Calu3 (cell line): ENCODE results near the gene PDLIM5. TPM values are rescaled to one million over a fixed set of nuclear protein-coding genes. Genes with fewer than 3 reads are reported as not detected.

Source experiments
- BruUV-seq: library from RNA; stranded (reverse); fragments of 400-500 nt; replicated peaks from 2 replicates; lab custom pipeline; 2021; lab: Mats Ljungman, UMichigan
- CTCF ChIA-PET: fragments of 300-600 bp; sonication (Branson Sonifier 250); formaldehyde crosslinking; loops from one replicate; lab custom pipeline; 2022; ENCODE audit warnings: antibody characterized with exemption; lab: Charles Lee
- DNase-seq: peaks from one replicate; pipeline ENCODE4 v3.0.0; 2022
- H3K27ac Mint-ChIP-seq: one replicate; pipeline ENCODE4 v1.8.0; 2022; ENCODE audit warnings: mixed read lengths; ENCODE audit not compliant: unreplicated experiment
- H3K27me3 Mint-ChIP-seq: one replicate; pipeline ENCODE4 v1.8.0; 2022; ENCODE audit warnings: mixed read lengths; ENCODE audit not compliant: unreplicated experiment
- H3K36me3 Mint-ChIP-seq: one replicate; pipeline ENCODE4 v1.8.0; 2022; ENCODE audit warnings: mild to moderate bottlenecking, moderate library complexity, mixed read lengths; ENCODE audit not compliant: insufficient read depth, unreplicated experiment
- H3K4me1 Mint-ChIP-seq: one replicate; pipeline ENCODE4 v1.8.0; 2022; ENCODE audit warnings: mild to moderate bottlenecking, low read depth, mixed read lengths; ENCODE audit not compliant: unreplicated experiment
- H3K4me3 Mint-ChIP-seq: one replicate; pipeline ENCODE4 v1.8.0; 2022; ENCODE audit warnings: mild to moderate bottlenecking, low read depth, moderate library complexity, mixed read lengths; ENCODE audit not compliant: unreplicated experiment
- H3K9me3 Mint-ChIP-seq: one replicate; pipeline ENCODE4 v1.8.0; 2022; ENCODE audit warnings: low read depth, mixed read lengths; ENCODE audit not compliant: unreplicated experiment
- CTCF ChIP-seq: fragments of 200-600 bp; IDR thresholded peaks from one replicate; pipeline ENCODE4 v1.8.0; 2022; ENCODE audit warnings: antibody characterized with exemption; ENCODE audit not compliant: unreplicated experiment
- intact Hi-C: fragments of 100-400 bp; cut with micrococcal nuclease; formaldehyde crosslinking; loops from one replicate; pipeline ENCODE4 v1.10.0; 2022; ENCODE audit not compliant: unreplicated experiment
- total RNA-seq: library from RNA; stranded (reverse); gene quantifications from 2 replicates; pipeline ENCODE4 v1.2.3, GENCODE V29; 2022

PDLIM5 gene
- total RNA-seq, 1 experiment from 2014 or later, result 122 TPM

GRCh38 chr4:94635177-94635576 is 183.4 kb downstream of the PDLIM5 start:
- no peak for DNase-seq
- peaks cover 11% of the 10 kb centered on the region for H3K36me3 Mint-ChIP-seq
- no peak for TF ChIP-seq CTCF
- intact Hi-C loops, result no loop called here
- H3K9me3 Mint-ChIP-seq, result no peaks in the 10 kb centered on the region
- no peaks in the 10 kb centered on the region for H3K27me3 Mint-ChIP-seq
- H3K4me3 Mint-ChIP-seq, result no peak overlapping the region
- no peak overlapping the region for H3K27ac Mint-ChIP-seq
- peaks cover 25% of the 10 kb centered on the region for H3K4me1 Mint-ChIP-seq
- no TSS peak for BruUV-seq
- CTCF ChIA-PET, result no interaction called here

- DNase-seq, result no peak
- no peak for TF ChIP-seq CTCF
- intact Hi-C loops, result no loop called here
- peaks cover 11% of the 10 kb centered on the region for H3K36me3 Mint-ChIP-seq
- CTCF ChIA-PET, result no interaction called here
- peaks cover 28% of the 10 kb centered on the region for H3K4me1 Mint-ChIP-seq
- H3K27ac Mint-ChIP-seq, result no peak overlapping the region
- H3K4me3 Mint-ChIP-seq, result no peak overlapping the region
- no peaks in the 10 kb centered on the region for H3K27me3 Mint-ChIP-seq
- BruUV-seq, result no TSS peak
- H3K9me3 Mint-ChIP-seq, result no peaks in the 10 kb centered on the region
These were observed 184.3 kb downstream of the PDLIM5 start for GRCh38 chr4:94636004-94636403.

GRCh38 chr4:94639298-94639697 is 187.6 kb downstream of the PDLIM5 start:
- TF ChIP-seq CTCF, result no peak
- H3K27me3 Mint-ChIP-seq, result no peaks in the 10 kb centered on the region
- H3K4me3 Mint-ChIP-seq, result no peak overlapping the region
- peak overlapping the region; percentile 21 for H3K27ac Mint-ChIP-seq
- intact Hi-C loops, result no loop called here
- no peaks in the 10 kb centered on the region for H3K9me3 Mint-ChIP-seq
- no peak for DNase-seq
- peaks cover 31% of the 10 kb centered on the region for H3K4me1 Mint-ChIP-seq
- BruUV-seq, result no TSS peak
- CTCF ChIA-PET, result no interaction called here
- peaks cover 15% of the 10 kb centered on the region for H3K36me3 Mint-ChIP-seq

GRCh38 chr4:94640151-94640550 is 188.4 kb downstream of the PDLIM5 start:
- TF ChIP-seq CTCF, result no peak
- H3K27me3 Mint-ChIP-seq, result no peaks in the 10 kb centered on the region
- peaks cover 31% of the 10 kb centered on the region for H3K4me1 Mint-ChIP-seq
- no peak overlapping the region for H3K27ac Mint-ChIP-seq
- intact Hi-C loops, result loop anchor here (5.0 to 10.0 kb wide), 2 partner anchors 92 to 465 kb away; no protein-coding TSS in a partner anchor
- H3K4me3 Mint-ChIP-seq, result no peak overlapping the region
- BruUV-seq, result no TSS peak
- CTCF ChIA-PET, result no interaction called here
- H3K9me3 Mint-ChIP-seq, result no peaks in the 10 kb centered on the region
- DNase-seq, result no peak
- peaks cover 15% of the 10 kb centered on the region for H3K36me3 Mint-ChIP-seq
